GM21529 (cell line): ENCODE results near the gene SELPLG.
"Not testable (repeated sequence)": the region's sequence is repeated elsewhere in the genome, so short reads cannot be mapped to it uniquely, and the experiment has no call there.

ENCODE experiments used
- ATAC-seq: cut with Tn5 transposase; IDR thresholded peaks from one replicate; pipeline ENCODE4 v1.9.1; 2021; ENCODE audit not compliant: unreplicated experiment

Gene SELPLG

DNA sequence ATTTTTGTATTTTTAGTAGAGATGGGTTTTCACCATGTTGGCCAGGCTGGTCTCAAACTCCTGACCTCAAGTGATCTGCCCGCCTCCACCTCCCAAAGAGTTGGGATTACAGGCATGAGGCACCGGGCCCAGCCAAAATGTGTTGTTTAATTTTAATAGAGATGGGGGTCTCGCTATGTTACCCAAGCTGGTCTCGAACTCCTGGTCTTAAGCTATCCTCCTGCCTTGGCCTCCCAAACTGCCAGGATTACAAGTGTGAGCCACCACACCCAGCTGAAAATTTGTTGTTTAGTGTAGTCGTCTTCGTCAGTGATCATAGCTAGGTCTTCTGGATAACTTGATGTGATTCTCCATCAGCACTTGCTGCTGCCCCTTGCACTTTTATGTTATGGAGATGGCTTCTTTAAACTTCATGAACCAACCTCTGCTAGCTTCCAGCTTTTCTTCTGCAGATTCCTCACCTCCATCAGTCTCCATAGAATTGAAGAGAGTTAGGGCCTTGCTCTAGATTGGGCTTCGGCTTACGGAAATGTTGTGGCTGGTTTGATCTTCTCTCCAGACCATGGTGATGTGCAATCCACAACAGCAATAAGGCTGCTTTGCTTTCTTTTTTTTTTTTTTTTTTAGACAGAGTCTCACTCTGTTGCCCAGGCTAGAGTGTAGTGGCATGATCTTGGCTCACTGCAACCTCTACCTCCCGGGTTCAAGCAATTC is 58.3 kb downstream of the SELPLG start:
- ATAC-seq, result no peak

DNA sequence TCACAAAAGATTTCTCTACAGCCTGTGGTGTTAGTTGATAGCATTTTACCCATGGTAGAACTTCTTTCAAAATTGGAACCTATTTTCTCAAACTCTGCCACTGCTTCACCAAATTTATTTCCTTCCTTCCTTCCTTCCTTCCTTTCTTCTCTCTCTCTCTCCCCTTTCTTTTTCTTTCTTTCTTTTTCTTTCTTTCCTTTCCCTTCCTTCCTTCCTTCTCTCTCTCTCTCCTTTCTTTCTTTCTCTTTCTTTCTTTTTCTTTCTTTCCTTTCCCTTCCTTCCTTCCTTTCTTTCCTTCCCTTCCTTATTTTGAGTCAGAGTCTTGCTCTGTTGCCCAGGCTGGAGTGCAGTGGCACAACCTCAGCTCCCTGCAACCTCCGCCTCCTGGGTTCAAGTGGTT is 59.4 kb downstream of the SELPLG start:
- ATAC-seq, result not testable (repeated sequence)

DNA sequence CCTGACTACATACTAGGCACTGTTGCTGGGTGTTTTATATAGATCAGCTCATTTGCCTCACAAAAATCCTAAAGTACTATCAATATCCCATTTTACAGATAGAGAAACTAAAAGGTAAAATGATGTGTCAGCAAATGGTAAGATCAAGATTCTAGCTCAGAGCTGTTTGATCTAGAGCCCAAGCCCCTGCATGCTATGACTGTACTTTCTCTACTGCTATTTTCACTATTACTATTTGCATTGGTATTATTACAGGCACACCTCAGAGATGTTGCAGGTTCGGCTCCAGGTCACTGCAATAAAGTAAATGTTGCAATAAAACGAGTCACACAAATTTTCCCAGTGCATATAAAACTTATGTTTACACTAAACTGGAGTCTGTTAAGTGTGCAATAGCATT is 60.4 kb downstream of the SELPLG start:
- ATAC-seq, result no peak

DNA sequence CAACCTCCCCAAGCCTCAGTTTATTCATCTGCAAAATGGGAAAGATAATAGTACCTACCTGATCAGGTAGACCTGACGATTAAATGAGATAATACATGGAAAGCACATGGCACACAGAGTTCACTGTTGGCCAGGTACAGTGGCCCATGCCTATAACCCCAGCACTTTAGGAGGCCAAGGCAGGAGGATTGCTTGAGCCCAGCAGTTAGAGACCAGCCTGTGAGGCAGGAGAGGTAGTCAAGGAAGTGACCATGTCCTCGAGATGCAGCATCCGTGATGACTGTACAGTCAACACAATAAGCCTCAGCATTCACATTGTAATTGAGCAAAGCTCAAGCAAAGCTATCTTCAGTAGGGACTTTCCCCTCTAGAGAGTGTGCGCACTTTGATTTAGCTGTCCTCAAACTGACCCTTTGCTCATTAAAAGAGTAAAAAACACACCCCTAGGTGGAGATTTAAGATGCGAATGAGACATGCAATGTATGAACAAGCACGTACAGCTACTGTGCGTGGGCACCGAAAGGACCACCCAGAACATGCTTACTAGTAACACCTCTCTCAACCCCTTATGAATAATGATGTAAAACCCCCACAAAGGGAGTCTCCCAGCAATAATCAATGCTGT is 61.4 kb downstream of the SELPLG start:
- ATAC-seq, result no peak
